Epithelial cell of prostate (primary cell): Measurements from ENCODE around the gene DNAH6.
"Not testable (repeated sequence)": the region's sequence is repeated elsewhere in the genome, so short reads cannot be mapped to it uniquely, and the experiment has no call there.

Experiments
- DNase-seq: peaks from one replicate; pipeline ENCODE4 v3.0.0-alpha.2; 2011; ENCODE audit warnings: low read depth, low spot score
- H3K27ac ChIP-seq: fragments of 450-650 bp; 2 replicates; pipeline ENCODE4 v1.5.1; 2017; ENCODE audit warnings: mild to moderate bottlenecking

Gene DNAH6

GRCh38 chr2:84727315-84727714 lies 211.0 kb downstream of the DNAH6 start:
- no peak overlapping the region for H3K27ac ChIP-seq
- DNase-seq: no peak

GRCh38 chr2:84729224-84729623 lies 212.9 kb downstream of the DNAH6 start:
- H3K27ac ChIP-seq: no peak overlapping the region
- DNase-seq: no peak

GRCh38 chr2:84731185-84731584 lies 214.9 kb downstream of the DNAH6 start:
- no peak overlapping the region for H3K27ac ChIP-seq
- no peak for DNase-seq

GRCh38 chr2:84732897-84733778 lies 216.8 kb downstream of the DNAH6 start:
- no peak for DNase-seq
- H3K27ac ChIP-seq: no peak overlapping the region

GRCh38 chr2:84735389-84735788 lies 219.1 kb downstream of the DNAH6 start:
- no peak overlapping the region for H3K27ac ChIP-seq
- no peak for DNase-seq

GRCh38 chr2:84741182-84741822 lies 225.0 kb downstream of the DNAH6 start:
- DNase-seq: peak; percentile 18
- no peak overlapping the region for H3K27ac ChIP-seq

GRCh38 chr2:84748341-84748740 lies 232.0 kb downstream of the DNAH6 start:
- no peak for DNase-seq
- H3K27ac ChIP-seq: no peak overlapping the region

- no peak overlapping the region for H3K27ac ChIP-seq
- DNase-seq: no peak
These were observed 233.1 kb downstream of the DNAH6 start for GRCh38 chr2:84749442-84749841.

- no peak for DNase-seq
- H3K27ac ChIP-seq: no peak overlapping the region
These were observed 238.8 kb downstream of the DNAH6 start for GRCh38 chr2:84755096-84755495.

- DNase-seq: no peak
- H3K27ac ChIP-seq: no peak overlapping the region
These were observed 241.3 kb downstream of the DNAH6 start for GRCh38 chr2:84757648-84758047.

GRCh38 chr2:84766791-84767190 lies 250.5 kb downstream of the DNAH6 start:
- no peak for DNase-seq
- no peak overlapping the region for H3K27ac ChIP-seq

- no peak overlapping the region for H3K27ac ChIP-seq
- peak; percentile 50 for DNase-seq
These were observed 252.5 kb downstream of the DNAH6 start for GRCh38 chr2:84768840-84769239.

GRCh38 chr2:84770280-84770679 lies 254.0 kb downstream of the DNAH6 start:
- no peak for DNase-seq
- H3K27ac ChIP-seq: no peak overlapping the region

- DNase-seq: no peak
- no peak overlapping the region for H3K27ac ChIP-seq
These were observed 255.0 kb downstream of the DNAH6 start for GRCh38 chr2:84771251-84771650.

- not testable (repeated sequence) for DNase-seq
These were observed 257.3 kb downstream of the DNAH6 start for GRCh38 chr2:84773562-84773961.

GRCh38 chr2:84776011-84776410 lies 259.7 kb downstream of the DNAH6 start:
- no peak overlapping the region for H3K27ac ChIP-seq
- no peak for DNase-seq

More at GRCh38 chr2:84773562-84773961, 257.3 kb downstream of the DNAH6 start:
- H3K27ac ChIP-seq: not testable (repeated sequence)

GRCh38 chr2:84778911-84779690 lies 262.8 kb downstream of the DNAH6 start:
- no peak for DNase-seq
- no peak overlapping the region for H3K27ac ChIP-seq

GRCh38 chr2:84779781-84780180 lies 263.5 kb downstream of the DNAH6 start:
- DNase-seq: no peak
- H3K27ac ChIP-seq: no peak overlapping the region

GRCh38 chr2:84781942-84782716 lies 265.8 kb downstream of the DNAH6 start:
- DNase-seq: peak; percentile 40
- no peak overlapping the region for H3K27ac ChIP-seq
